GM23338 (cell line): Measurements from ENCODE around the gene MYH3. TPM values are rescaled to one million over a fixed set of nuclear protein-coding genes. Genes with fewer than 3 reads are reported as not detected.

Experiments
- ATAC-seq: fragments of 200-7000 bp; cut with Tn5 transposase; 3 replicates; pipeline ENCODE4 v1.9.1; 2020
- DNase-seq: peaks from one replicate; pipeline ENCODE4 v3.0.0-alpha.2; 2015; ENCODE audit warnings: low spot score
- H2AFZ ChIP-seq: fragments of 200-600 bp; sonication (generic); 2 replicates; pipeline ENCODE4 v1.8.0; 2016; ENCODE audit warnings: antibody characterized with exemption, mild to moderate bottlenecking, moderate library complexity
- H3F3A ChIP-seq: fragments of 200-600 bp; sonication (generic); replicated peaks from 2 replicates; pipeline ENCODE4 v1.8.0; 2017; ENCODE audit warnings: antibody characterized with exemption, mixed run types, low read depth
- H3K27ac ChIP-seq: fragments of 200-600 bp; sonication (generic); 2 replicates; pipeline ENCODE4 v1.6.1; 2016; ENCODE audit warnings: low read depth
- H3K27me3 ChIP-seq: fragments of 200-600 bp; sonication (generic); 2 replicates; pipeline ENCODE4 v1.8.0; 2016; ENCODE audit warnings: mild to moderate bottlenecking, mixed run types, moderate library complexity; ENCODE audit not compliant: insufficient read depth
- H3K36me3 ChIP-seq: fragments of 200-600 bp; sonication (generic); 2 replicates; pipeline ENCODE4 v1.8.0; 2016; ENCODE audit warnings: mild to moderate bottlenecking; ENCODE audit not compliant: insufficient read depth
- H3K4me1 ChIP-seq: fragments of 200-600 bp; sonication (generic); 2 replicates; pipeline ENCODE4 v1.8.0; 2016; ENCODE audit warnings: mild to moderate bottlenecking, moderate library complexity; ENCODE audit not compliant: insufficient read depth
- H3K4me2 ChIP-seq: fragments of 200-600 bp; sonication (generic); 2 replicates; pipeline ENCODE4 v1.7.1; 2017; ENCODE audit warnings: mixed run types
- H3K4me3 ChIP-seq: fragments of 200-600 bp; sonication (generic); 2 replicates; pipeline ENCODE4 v1.6.1; 2016; ENCODE audit warnings: mixed run types
- H3K79me2 ChIP-seq: fragments of 200-600 bp; sonication (generic); replicated peaks from 2 replicates; pipeline ENCODE4 v1.8.0; 2017; ENCODE audit warnings: mild to moderate bottlenecking; ENCODE audit not compliant: insufficient read depth
- H3K9me2 ChIP-seq: fragments of 200-600 bp; sonication (generic); 2 replicates; pipeline ENCODE4 v1.8.0; 2017; ENCODE audit not compliant: insufficient read depth
- H4K20me1 ChIP-seq: fragments of 200-600 bp; sonication (generic); replicated peaks from 2 replicates; pipeline ENCODE4 v1.8.0; 2017; ENCODE audit warnings: mild to moderate bottlenecking; ENCODE audit not compliant: insufficient read depth
- H3K27ac Mint-ChIP-seq: 2 replicates; pipeline ENCODE4 v1.8.0; 2020; ENCODE audit warnings: inconsistent platforms, mild to moderate bottlenecking, moderate library complexity, mixed read lengths
- H3K27me3 Mint-ChIP-seq: 3 replicates; pipeline ENCODE4 v1.8.0; 2022; ENCODE audit warnings: low read depth, mild to moderate bottlenecking, moderate library complexity, mixed read lengths, inconsistent platforms; ENCODE audit not compliant: insufficient read depth, poor library complexity
- H3K36me3 Mint-ChIP-seq: 3 replicates; pipeline ENCODE4 v1.8.0; 2021; ENCODE audit warnings: low read depth, mild to moderate bottlenecking, inconsistent platforms, moderate library complexity, mixed read lengths
- H3K4me1 Mint-ChIP-seq: 3 replicates; pipeline ENCODE4 v1.8.0; 2020; ENCODE audit warnings: mild to moderate bottlenecking, inconsistent platforms, mixed read lengths
- H3K4me3 Mint-ChIP-seq: 3 replicates; pipeline ENCODE4 v1.8.0; 2021; ENCODE audit warnings: moderate library complexity, mild to moderate bottlenecking, inconsistent platforms, mixed read lengths
- H3K9me3 Mint-ChIP-seq: 3 replicates; pipeline ENCODE4 v1.8.0; 2020; ENCODE audit warnings: moderate library complexity, mild to moderate bottlenecking, inconsistent platforms, mixed read lengths
- CREB1 ChIP-seq: fragments of 250-450 bp; sonication (Bioruptor Pico); IDR thresholded peaks from 2 replicates; pipeline ENCODE4 v1.5.0; 2020; ENCODE audit warnings: low read depth, mild to moderate bottlenecking, moderate library complexity
- EZH2 ChIP-seq: fragments of 200-600 bp; sonication (generic); IDR thresholded peaks from one replicate; pipeline ENCODE4 v1.8.0; 2017; ENCODE audit warnings: antibody characterized with exemption, mild to moderate bottlenecking, low read depth; ENCODE audit not compliant: unreplicated experiment
- EZH2phosphoT487 ChIP-seq: fragments of 200-600 bp; sonication (generic); IDR thresholded peaks from one replicate; pipeline ENCODE4 v1.8.1; 2018; ENCODE audit warnings: antibody characterized with exemption; ENCODE audit not compliant: unreplicated experiment
- JUNB ChIP-seq: IDR thresholded peaks from one replicate; pipeline ENCODE4 v1.6.1; 2016; ENCODE audit warnings: antibody characterized with exemption; ENCODE audit not compliant: unreplicated experiment
- NANOG ChIP-seq: IDR thresholded peaks from 2 replicates; pipeline ENCODE4 v1.6.1; 2016; ENCODE audit warnings: antibody characterized with exemption, borderline replicate concordance
- POLR2AphosphoS5 ChIP-seq: IDR thresholded peaks from 2 replicates; pipeline ENCODE4 v1.6.1; 2016; ENCODE audit warnings: antibody characterized with exemption, low read depth
- STAT1 ChIP-seq: IDR thresholded peaks from one replicate; pipeline ENCODE4 v1.6.1; 2016; ENCODE audit warnings: antibody characterized with exemption; ENCODE audit not compliant: unreplicated experiment
- ZNF114 ChIP-seq: fragments of 250-450 bp; sonication (Bioruptor Pico); IDR thresholded peaks from 2 replicates; pipeline ENCODE4 v1.5.0; 2020; ENCODE audit warnings: mild to moderate bottlenecking, moderate library complexity
- ZNF331 ChIP-seq: fragments of 250-450 bp; sonication (Bioruptor Pico); IDR thresholded peaks from 2 replicates; pipeline ENCODE4 v1.5.0; 2020; ENCODE audit warnings: low read depth, mild to moderate bottlenecking, moderate library complexity
- polyA plus RNA-seq: library from polyadenylated mRNA; unstranded; fragments of >200 nt; fragmentation: Nextera tagmentation; extraction: Ambion mirVana; gene quantifications from 2 replicates; pipeline ENCODE4 v1.2.1, GENCODE V29; 2016
- total RNA-seq: library from RNA; depleted of rRNA; stranded (reverse); fragments of >200 nt; shearing (Covaris generic); gene quantifications from 2 replicates; pipeline ENCODE4 v1.2.3, GENCODE V29; 2014
- TF ChIP-seq, protein P1 (sequence below): IDR thresholded peaks from one replicate; pipeline ENCODE4 v1.6.1; 2018; ENCODE audit warnings: antibody characterized with exemption; ENCODE audit not compliant: unreplicated experiment
- TF ChIP-seq, protein P2 (sequence below): fragments of 250-450 bp; sonication (Bioruptor Pico); IDR thresholded peaks from 2 replicates; pipeline ENCODE4 v1.5.0; 2020; ENCODE audit warnings: mild to moderate bottlenecking, moderate library complexity
- TF ChIP-seq, protein P3 (sequence below), 2 experiments: fragments of 200-600 bp in 1 of 2; sonication (generic) in 1 of 2; conservative IDR thresholded peaks; 2 replicates each; pipeline versions ENCODE4 v1.5.1 to v1.6.1; 2016 to 2017; ENCODE audit warnings: antibody characterized with exemption in 2 of 2, low read depth in 2 of 2, mild to moderate bottlenecking in 2 of 2, moderate library complexity in 1 of 2
- TF ChIP-seq, protein P4 (sequence below): IDR thresholded peaks from 2 replicates; pipeline ENCODE4 v1.6.1; 2016; ENCODE audit warnings: antibody characterized with exemption

MYH3 gene
- total and polyA plus RNA-seq, 2 experiments from 2014 or later, result 0.84 to 1.8 TPM

DNA sequence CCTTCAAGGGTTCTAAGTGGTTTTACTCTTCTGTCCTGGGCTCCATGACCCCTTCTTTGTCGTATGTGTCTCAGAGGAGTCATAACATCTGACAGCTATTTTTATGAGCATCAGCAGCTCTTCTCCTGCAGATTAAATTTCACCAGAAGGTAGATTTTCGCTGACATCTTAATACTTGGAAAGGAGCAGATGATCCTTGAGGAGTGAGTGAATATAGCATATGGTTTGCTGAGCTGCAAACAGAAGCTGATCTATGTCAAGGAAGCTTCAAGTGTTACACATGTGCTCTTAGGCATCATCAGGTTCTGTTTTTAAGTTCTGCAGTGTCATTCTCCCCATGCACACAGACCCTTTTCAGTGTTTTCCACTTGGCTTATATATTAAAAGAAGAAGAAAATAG, 58.5 kb downstream of the MYH3 start (continued):
- TF ChIP-seq, protein P1, sequence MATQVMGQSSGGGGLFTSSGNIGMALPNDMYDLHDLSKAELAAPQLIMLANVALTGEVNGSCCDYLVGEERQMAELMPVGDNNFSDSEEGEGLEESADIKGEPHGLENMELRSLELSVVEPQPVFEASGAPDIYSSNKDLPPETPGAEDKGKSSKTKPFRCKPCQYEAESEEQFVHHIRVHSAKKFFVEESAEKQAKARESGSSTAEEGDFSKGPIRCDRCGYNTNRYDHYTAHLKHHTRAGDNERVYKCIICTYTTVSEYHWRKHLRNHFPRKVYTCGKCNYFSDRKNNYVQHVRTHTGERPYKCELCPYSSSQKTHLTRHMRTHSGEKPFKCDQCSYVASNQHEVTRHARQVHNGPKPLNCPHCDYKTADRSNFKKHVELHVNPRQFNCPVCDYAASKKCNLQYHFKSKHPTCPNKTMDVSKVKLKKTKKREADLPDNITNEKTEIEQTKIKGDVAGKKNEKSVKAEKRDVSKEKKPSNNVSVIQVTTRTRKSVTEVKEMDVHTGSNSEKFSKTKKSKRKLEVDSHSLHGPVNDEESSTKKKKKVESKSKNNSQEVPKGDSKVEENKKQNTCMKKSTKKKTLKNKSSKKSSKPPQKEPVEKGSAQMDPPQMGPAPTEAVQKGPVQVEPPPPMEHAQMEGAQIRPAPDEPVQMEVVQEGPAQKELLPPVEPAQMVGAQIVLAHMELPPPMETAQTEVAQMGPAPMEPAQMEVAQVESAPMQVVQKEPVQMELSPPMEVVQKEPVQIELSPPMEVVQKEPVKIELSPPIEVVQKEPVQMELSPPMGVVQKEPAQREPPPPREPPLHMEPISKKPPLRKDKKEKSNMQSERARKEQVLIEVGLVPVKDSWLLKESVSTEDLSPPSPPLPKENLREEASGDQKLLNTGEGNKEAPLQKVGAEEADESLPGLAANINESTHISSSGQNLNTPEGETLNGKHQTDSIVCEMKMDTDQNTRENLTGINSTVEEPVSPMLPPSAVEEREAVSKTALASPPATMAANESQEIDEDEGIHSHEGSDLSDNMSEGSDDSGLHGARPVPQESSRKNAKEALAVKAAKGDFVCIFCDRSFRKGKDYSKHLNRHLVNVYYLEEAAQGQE, result no peak
- TF ChIP-seq EZH2, result no peak

DNA sequence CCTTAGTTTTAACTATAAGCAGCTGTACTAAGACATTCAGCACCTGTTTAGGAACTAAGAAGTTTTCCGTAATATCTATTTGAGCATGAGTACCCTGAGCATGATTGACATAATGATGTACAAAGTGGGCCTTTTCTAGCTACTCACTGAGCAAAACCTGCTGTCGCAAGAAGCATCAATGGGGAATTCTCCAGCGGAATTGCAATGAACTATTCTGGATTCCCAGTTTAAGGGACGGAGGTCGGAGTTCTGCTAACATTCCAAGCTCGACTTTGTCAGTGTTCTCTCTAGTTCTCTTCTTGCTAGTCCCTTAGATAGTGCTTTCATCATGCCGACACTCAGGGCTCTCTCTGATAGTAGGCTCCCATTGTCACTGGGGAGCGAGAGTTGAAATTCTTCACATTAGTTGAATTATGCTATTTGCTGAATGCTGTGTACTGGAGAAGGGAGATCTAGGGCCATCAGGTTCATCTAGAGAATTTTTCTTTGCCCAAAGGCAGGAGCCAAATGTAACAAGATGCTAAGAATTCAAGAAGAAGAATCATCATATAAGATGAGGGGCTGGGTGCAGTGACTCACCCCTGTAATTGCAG, 67.5 kb downstream of the MYH3 start:
- no peaks in the 10 kb centered on the region for H3K4me1 Mint-ChIP-seq
- H3K4me3 Mint-ChIP-seq, result no peak overlapping the region
- Histone ChIP-seq H3K9me2 (peaks cover 7% of the 10 kb centered on the region; the same call in 1 of the 2 replicates), H3K27ac (no peak overlapping the region), H3K27me3 (no peaks in the 10 kb centered on the region), H3K4me1 (no peaks in the 10 kb centered on the region), H4K20me1 (no peaks in the 10 kb centered on the region), H3K36me3 (no peaks in the 10 kb centered on the region), H2AFZ (no peak overlapping the region), H3F3A (no peaks in the 10 kb centered on the region), H3K79me2 (no peaks in the 10 kb centered on the region), H3K4me3 (no peak overlapping the region), H3K4me2 (no peak overlapping the region)
- H3K27ac Mint-ChIP-seq, result no peak overlapping the region
- ATAC-seq (no peak), DNase-seq (no peak)
- no peaks in the 10 kb centered on the region for H3K27me3 Mint-ChIP-seq
- H3K36me3 Mint-ChIP-seq, result no peaks in the 10 kb centered on the region
- no peaks in the 10 kb centered on the region; the same call in 2 of the 3 replicates for H3K9me3 Mint-ChIP-seq
- TF ChIP-seq POLR2AphosphoS5 (no peak), CREB1 (CRISPR knock-in tag) (no peak), STAT1 (no peak), EZH2 (no peak), ZNF114 (CRISPR knock-in tag) (no peak), EZH2phosphoT487 (no peak), ZNF331 (no peak), NANOG (no peak), JUNB (no peak)
- TF ChIP-seq, protein P2, sequence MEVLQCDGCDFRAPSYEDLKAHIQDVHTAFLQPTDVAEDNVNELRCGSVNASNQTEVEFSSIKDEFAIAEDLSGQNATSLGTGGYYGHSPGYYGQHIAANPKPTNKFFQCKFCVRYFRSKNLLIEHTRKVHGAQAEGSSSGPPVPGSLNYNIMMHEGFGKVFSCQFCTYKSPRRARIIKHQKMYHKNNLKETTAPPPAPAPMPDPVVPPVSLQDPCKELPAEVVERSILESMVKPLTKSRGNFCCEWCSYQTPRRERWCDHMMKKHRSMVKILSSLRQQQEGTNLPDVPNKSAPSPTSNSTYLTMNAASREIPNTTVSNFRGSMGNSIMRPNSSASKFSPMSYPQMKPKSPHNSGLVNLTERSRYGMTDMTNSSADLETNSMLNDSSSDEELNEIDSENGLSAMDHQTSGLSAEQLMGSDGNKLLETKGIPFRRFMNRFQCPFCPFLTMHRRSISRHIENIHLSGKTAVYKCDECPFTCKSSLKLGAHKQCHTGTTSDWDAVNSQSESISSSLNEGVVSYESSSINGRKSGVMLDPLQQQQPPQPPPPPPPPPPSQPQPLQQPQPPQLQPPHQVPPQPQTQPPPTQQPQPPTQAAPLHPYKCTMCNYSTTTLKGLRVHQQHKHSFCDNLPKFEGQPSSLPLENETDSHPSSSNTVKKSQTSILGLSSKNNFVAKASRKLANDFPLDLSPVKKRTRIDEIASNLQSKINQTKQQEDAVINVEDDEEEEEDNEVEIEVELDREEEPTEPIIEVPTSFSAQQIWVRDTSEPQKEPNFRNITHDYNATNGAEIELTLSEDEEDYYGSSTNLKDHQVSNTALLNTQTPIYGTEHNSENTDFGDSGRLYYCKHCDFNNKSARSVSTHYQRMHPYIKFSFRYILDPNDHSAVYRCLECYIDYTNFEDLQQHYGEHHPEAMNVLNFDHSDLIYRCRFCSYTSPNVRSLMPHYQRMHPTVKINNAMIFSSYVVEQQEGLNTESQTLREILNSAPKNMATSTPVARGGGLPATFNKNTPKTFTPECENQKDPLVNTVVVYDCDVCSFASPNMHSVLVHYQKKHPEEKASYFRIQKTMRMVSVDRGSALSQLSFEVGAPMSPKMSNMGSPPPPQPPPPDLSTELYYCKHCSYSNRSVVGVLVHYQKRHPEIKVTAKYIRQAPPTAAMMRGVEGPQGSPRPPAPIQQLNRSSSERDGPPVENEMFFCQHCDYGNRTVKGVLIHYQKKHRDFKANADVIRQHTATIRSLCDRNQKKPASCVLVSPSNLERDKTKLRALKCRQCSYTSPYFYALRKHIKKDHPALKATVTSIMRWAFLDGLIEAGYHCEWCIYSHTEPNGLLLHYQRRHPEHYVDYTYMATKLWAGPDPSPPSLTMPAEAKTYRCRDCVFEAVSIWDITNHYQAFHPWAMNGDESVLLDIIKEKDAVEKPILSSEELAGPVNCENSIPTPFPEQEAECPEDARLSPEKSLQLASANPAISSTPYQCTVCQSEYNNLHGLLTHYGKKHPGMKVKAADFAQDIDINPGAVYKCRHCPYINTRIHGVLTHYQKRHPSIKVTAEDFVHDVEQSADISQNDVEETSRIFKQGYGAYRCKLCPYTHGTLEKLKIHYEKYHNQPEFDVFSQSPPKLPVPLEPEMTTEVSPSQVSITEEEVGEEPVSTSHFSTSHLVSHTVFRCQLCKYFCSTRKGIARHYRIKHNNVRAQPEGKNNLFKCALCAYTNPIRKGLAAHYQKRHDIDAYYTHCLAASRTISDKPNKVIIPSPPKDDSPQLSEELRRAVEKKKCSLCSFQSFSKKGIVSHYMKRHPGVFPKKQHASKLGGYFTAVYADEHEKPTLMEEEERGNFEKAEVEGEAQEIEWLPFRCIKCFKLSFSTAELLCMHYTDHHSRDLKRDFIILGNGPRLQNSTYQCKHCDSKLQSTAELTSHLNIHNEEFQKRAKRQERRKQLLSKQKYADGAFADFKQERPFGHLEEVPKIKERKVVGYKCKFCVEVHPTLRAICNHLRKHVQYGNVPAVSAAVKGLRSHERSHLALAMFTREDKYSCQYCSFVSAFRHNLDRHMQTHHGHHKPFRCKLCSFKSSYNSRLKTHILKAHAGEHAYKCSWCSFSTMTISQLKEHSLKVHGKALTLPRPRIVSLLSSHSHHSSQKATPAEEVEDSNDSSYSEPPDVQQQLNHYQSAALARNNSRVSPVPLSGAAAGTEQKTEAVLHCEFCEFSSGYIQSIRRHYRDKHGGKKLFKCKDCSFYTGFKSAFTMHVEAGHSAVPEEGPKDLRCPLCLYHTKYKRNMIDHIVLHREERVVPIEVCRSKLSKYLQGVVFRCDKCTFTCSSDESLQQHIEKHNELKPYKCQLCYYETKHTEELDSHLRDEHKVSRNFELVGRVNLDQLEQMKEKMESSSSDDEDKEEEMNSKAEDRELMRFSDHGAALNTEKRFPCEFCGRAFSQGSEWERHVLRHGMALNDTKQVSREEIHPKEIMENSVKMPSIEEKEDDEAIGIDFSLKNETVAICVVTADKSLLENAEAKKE, result no peak
- TF ChIP-seq, protein P3, sequence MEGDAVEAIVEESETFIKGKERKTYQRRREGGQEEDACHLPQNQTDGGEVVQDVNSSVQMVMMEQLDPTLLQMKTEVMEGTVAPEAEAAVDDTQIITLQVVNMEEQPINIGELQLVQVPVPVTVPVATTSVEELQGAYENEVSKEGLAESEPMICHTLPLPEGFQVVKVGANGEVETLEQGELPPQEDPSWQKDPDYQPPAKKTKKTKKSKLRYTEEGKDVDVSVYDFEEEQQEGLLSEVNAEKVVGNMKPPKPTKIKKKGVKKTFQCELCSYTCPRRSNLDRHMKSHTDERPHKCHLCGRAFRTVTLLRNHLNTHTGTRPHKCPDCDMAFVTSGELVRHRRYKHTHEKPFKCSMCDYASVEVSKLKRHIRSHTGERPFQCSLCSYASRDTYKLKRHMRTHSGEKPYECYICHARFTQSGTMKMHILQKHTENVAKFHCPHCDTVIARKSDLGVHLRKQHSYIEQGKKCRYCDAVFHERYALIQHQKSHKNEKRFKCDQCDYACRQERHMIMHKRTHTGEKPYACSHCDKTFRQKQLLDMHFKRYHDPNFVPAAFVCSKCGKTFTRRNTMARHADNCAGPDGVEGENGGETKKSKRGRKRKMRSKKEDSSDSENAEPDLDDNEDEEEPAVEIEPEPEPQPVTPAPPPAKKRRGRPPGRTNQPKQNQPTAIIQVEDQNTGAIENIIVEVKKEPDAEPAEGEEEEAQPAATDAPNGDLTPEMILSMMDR (conservative IDR thresholded peaks at IDR 0.05; ENCODE audit: low read depth in 2 of 2), result no peak
- TF ChIP-seq, protein P4, sequence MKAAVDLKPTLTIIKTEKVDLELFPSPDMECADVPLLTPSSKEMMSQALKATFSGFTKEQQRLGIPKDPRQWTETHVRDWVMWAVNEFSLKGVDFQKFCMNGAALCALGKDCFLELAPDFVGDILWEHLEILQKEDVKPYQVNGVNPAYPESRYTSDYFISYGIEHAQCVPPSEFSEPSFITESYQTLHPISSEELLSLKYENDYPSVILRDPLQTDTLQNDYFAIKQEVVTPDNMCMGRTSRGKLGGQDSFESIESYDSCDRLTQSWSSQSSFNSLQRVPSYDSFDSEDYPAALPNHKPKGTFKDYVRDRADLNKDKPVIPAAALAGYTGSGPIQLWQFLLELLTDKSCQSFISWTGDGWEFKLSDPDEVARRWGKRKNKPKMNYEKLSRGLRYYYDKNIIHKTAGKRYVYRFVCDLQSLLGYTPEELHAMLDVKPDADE, result no peak
